ENCODE data around the gene GALP.
"Not testable (repeated sequence)": the region's sequence is repeated elsewhere in the genome, so short reads cannot be mapped to it uniquely, and the experiment has no call there.

The GALP gene

DNA sequence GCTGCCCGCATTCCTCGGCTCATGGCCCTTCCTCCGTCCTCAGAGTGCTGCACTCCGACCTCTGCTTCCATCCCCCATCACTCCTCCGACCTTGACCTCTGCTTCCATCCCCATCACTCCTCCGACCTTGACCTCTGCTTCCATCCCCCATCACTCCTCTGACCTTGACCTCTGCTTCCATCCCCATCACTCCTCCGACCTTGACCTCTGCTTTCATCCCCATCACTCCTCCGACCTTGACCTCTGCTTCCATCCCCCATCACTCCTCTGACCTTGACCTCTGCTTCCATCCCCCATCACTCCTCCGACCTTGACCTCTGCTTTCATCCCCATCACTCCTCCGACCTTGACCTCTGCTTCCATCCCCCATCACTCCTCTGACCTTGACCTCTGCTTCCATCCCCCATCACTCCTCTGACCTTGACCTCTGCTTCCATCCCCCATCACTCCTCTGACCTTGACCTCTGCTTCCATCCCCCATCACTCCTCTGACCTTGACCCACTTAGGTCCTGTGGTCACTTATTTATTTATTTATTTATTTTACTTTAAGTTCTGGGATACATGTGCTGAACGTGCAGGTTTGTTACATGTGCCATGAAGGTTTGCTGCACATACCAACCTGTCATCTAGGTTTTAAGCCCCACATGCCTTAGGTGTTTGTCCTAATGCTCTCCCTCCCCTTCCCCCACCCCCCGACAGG, 26.7 kb upstream of the GALP start:
- not testable (repeated sequence) for DNase-seq

DNA sequence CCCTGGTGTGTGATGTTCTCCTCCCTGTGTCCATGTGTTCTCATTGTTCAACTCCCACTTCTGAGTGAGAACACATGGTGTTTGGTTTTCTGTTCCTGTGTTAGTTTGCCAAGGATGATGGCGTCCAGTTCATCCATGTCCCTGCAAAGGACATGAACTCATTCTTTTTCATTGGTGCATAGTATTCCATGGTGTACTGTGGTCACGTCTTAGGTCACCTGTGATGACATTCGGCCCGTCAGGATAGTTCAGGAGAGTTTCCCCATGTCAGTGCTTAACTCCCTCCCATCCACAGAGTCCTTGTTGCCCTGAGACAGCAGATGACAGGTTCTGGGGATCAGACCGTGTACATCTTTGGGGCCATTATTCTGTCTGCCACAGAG, 26.2 kb upstream of the GALP start:
- no peak for DNase-seq

DNA sequence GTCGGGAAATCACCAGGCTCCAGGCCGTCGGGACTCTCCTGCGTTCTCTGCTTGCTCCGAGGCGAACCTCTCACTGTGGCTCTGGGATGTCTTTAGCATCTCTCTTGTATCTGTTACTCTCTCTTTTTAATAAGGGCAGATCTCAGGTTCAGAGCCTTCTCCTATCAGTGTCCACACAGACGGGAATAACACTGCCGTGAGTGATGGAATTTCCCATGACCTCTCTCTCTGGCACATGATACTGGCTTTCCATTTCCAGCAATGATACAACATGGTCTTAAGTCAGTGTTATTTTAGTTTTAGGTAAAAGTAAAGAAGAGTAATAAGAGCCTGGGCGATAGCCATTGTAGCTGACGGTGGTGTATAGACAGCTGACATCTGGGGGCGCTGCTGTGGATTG, 25.4 kb upstream of the GALP start:
- no peak for DNase-seq

DNA sequence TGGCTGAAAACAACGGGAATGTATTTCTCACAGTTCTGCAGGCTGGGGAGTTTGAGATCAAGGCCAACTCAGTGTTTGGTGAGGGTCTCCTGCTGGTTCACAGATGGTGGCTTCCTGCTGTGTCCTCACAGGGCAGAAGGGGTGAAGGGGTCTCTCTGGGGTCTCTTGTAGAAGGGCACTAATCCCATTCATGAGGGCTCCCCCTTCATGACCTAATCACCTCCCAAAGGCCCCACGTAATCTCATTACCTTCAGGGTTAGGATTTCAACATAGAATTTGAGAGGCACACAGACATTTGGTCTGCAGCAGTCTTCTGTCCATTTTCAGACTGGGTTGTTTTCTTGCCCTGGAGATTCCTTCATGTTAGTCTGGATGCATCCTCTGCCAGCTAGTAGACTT, 23.2 kb upstream of the GALP start:
- no peak for DNase-seq

DNA sequence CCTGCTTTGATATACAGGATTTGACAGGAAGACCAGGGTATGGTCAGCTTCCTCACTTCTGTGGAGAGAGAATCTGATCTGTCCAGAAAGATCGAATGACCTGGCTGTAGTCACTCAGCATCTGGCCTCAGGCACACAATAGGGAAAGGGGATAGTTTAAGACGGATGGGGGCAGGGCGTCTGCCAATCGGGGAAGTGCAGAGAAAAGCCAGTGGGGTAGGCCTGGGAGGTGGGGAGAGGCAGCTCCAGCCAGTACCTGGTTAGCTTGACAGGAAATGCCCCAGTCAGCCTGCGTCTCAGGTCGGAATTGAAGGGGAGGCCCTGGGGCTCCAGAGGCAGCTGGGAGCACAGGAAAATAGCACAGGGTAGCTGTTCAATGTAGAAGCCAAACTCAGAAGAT, 22.3 kb upstream of the GALP start:
- DNase-seq, result no peak

DNA sequence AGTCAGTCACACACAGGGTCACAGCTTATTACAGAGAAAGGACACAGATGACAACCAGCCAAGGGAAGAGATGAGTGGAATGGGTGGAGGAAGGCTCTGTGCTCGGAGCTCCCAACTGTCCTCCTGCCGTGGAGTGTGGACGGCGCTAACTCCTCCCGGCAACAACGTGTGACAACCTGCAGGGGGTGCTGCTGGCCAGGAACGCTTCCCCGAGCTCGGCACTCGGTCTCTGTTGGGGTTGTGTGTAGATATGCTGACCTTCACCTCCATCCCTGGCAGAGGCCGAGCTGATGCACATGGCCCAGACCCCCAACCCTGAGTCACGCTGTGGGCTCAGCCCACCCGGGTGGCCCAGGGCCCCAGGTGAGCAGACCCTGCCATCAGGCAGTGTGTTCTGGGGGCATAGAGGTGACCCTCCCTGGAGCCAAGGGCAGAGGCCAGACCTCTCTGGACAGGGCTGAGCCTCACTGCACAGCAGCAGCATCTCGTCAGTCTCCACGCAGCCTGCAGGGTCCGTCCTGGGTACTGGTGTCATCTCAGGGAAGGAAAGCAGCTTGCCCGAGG, 20.6 kb upstream of the GALP start:
- no peak for DNase-seq

DNA sequence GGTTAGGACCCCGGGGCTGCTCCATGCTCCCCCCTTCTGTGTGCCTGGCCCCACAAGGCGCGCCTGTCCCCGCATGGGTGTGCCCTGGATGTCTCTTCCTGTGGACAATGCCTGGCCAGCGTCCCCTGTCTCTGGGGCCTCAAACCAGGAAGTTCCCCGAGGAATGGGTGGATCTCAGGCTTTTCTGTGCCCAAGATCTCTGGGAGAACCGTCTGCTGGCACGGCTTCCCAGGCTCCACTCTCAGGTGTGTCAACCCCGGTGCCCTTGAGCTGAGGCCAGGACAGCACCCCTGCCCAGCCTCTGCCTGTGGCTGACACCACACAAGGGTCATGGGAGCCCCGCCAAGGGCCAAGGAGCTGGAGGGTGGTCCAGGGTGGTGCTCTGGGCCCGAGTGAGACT, 19.0 kb upstream of the GALP start:
- DNase-seq, result no peak

DNA sequence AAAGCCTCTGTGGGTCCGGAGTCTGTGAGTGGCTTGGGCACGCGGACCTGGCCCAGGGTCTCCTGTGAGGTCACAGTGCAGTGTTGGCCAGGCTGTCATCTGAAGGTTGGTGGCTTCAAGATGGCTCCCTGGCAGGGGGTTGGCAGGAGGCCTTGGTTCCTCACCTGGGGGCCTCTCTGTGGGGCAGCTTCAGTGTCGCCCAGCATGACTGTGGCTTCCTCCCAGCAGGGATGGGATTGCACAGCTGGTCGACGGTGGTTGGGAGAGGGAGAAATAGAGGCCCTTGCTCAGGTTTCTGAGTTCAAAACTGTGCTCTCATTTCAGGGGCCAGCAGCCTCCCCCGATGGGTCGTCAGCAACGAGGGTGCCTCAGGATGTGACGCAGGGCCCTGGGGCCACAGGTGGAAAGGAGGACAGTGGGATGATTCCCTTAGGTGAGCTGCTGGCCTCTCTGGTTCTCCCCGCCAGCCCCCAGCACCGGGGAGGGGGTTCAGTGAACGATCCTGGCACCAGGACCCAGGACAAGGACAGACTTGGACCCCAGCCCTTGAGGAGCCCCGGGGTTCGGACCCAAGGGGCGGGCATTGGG, 17.5 kb upstream of the GALP start:
- no peak for DNase-seq

DNA sequence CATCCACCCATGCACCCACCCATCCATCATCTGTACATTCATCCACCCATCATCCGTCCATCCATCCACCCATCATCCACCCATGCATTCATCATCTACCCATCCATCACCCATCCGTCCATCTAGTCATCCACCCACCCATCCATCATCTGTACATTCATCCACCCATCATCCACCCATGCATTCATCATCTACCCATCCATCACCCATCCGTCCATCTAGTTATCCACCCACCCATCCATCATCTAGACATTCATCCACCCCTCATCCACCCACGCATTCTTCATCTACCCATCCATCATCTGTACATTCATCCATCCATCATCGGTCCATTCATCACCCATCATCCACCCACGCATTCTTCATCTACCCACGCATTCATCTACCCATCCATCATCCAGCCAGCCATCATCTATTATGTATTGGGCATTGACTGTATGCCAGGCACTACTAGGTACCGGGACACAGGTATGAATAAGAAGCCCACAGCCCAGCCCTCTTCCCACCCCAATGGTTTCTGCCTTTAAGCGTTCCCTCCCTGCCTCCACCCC, 16.7 kb upstream of the GALP start:
- no peak for DNase-seq

DNA sequence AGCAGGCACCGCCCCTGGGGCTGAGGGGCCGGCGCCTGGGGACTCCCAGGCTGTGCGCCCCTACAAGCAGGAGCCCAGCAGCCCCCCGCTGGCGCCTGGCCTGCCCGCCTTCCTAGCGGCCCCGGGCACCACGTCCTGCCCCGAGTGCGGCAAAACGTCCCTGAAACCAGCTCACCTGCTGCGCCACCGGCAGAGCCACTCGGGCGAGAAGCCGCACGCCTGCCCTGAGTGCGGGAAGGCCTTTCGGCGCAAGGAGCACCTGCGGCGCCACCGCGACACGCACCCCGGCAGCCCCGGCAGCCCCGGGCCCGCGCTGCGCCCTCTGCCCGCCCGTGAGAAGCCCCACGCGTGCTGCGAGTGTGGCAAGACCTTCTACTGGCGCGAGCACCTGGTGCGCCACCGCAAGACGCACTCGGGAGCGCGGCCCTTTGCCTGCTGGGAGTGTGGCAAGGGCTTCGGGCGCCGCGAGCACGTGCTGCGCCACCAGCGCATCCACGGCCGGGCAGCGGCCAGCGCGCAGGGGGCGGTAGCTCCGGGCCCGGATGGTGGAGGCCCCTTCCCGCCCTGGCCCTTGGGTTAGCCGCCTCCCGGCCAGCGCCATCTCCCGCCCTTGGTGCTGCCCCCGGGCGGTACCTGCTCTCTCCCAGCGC, 16.1 kb upstream of the GALP start:
- no peak for DNase-seq

DNA sequence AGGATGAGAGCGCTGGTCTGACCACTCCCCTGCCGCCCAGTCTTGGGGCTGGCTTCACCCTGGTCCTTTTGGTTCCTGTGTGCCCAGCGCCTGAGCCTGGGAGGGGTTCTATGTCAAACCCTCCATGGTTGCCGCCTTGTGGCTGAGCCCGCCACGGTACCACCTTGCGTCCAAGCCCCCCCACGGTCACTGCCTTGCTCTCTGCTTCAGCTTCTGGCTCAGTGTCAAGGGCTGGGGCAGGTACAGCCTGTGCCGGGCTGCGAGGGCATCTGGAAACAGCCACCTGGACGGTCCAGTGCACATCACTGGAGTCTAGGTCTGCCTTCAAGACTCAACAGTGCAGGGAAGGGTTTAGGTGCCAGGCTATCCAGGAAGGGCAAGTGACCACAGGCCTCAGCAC, 14.3 kb upstream of the GALP start:
- DNase-seq, result no peak

DNA sequence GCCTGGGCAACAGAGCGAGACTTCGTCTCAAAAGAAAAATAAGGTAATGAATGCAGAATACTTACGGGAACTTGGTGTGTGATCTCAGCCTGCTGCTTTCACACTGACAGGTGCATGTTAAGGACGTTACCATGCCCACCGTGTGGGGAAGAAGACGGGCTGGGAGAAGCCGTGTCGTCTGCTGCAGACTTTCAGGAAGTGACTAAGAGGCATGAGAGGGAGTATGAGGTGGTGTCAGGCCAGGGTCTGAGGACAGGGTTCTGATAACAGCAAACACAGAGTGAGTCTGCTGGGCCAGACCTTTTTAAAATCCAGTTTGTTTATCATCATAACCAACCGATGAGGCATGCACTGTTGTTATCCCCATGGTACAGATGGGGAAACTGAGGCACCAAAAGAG, 13.6 kb upstream of the GALP start:
- DNase-seq, result no peak

DNA sequence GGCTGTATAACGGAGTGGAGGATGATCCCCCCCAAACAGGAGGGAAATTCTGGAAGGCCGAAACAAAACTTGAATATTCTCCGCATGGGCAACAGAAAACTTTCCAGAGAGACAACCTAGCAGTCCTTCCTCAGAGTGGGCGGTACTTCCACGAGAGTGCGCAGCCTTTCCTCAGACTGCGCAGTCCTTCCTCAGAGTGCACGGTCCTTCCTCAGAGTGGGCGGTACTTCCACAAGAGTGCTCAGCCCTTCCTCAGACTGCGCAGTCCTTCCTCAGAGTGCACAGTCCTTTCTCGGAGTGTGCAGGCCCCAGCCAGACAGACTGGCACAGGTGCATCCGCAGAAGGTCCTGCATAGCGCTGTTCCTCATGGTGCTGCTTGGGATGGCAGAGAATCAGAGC, 12.7 kb upstream of the GALP start:
- DNase-seq, result no peak

DNA sequence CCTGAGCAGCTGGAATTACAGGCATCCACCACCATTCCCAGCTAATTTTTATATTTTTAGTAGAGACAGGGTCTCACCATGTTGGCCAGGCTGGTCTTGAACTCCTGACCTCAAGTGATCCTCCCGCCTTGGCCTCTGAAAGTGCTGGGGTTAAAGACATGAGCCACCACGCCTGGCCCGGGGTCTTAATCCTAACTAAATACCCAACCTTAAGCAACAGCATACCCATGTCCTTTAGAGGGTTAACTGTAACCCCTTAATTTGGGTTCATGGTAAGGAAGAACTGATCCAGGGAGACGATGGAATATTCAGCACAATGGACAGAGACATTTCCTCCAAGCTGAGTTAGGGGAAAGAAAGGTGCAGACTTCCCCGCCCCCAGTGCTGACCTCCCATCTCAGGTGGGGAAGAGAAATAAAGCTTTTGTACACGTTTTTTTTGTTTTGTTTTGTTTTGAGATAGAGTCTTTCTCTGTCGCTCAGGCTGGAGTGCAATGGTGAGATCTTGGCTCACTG, 8.7 kb upstream of the GALP start:
- no peak for DNase-seq

DNA sequence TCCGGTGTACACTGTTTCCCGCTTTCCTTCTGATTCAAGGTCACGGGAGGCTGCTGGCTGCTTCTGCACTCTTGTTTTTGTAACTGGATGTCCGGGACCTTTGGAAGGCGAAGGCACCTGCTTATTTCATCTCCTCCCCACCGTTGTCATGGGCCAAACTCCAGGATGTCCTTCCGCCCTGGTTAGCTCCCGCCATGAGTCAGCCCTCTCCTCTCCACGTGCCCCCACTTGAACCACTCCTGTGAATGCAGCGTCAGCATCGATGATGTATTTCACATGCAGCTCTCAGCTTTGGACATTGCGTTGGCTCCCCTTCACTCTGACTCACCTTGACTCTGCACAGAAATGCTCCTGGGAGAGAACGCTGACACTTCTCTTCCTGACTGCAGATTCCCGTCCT, 5.5 kb upstream of the GALP start:
- no peak for DNase-seq

DNA sequence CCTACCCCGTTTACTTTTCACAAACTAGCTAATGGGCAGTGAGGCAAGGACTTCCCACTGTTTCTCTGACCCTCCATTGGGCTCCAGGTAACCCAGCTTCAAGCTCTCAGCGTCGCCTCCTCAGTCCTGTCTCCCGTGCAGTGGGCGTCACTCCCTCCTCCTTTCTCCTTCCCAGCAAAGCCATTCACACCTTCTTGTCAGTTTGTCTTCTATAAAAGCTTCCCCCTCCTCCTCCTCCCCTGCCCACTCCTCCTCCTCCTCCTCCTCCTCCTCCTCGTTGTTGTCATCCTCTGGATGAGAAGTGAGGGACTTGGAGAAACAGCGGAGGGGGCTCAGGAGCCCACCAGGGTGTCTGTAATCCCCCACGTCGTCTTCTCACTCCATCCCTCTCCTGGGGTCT, 1.7 kb upstream of the GALP start:
- no peak for DNase-seq

DNA sequence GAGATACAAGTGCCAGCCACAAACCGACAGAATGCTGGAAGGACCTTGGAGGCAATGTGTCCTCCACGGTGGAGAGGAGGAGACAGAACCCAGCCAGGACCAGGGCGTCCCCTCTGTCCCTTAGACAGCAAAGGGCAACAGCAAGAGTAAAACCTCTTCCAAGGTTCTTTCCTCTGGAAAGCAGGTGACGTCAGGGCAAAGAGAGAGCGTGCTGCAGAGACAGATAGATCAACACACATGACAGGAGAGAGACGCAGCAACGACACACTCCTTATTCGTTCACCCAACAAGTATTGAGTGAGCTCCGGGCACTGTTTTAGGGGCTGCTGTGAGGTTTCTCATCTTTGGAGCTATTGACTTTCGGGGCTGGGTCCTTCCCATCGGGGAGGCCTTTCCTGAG, 1.3 kb upstream of the GALP start:
- no peak for DNase-seq

DNA sequence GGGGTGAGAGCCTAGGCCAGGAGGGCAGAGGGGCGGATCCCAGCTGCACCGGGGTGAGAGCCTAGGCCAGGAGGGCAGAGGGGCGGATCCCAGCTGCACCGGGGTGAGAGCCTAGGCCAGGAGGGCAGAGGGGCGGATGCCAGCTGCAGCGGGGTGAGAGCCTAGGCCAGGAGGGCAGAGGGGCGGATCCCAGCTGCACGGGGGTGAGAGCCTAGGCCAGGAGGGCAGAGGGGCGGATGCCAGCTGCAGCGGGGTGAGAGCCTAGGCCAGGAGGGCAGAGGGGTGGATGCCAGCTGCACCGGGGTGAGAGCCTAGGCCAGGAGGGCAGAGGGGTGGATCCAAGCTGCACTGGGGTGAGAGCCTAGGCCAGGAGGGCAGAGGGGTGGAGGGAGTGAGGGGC, 502 bp downstream of the GALP start:
- DNase-seq, result not testable (repeated sequence)

DNA sequence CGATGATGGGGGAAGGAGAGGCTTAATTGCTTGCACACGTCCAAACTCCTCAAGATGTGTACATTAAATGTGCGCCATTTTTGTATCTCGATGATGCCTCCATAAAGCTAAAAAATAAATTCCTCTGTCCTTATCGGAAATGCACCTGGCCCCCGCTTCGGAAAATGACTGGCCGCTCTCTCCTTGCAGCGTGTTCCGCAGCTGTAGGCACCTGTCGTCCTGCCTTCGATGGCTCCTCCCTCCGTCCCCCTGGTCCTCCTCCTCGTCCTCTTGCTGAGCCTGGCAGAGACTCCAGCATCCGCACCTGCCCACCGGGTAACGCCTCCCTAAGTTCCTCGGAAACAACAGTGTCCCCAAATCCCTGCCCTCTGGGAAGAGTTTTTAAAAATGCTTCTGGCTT, 1.1 kb downstream of the GALP start:
- no peak for DNase-seq

DNA sequence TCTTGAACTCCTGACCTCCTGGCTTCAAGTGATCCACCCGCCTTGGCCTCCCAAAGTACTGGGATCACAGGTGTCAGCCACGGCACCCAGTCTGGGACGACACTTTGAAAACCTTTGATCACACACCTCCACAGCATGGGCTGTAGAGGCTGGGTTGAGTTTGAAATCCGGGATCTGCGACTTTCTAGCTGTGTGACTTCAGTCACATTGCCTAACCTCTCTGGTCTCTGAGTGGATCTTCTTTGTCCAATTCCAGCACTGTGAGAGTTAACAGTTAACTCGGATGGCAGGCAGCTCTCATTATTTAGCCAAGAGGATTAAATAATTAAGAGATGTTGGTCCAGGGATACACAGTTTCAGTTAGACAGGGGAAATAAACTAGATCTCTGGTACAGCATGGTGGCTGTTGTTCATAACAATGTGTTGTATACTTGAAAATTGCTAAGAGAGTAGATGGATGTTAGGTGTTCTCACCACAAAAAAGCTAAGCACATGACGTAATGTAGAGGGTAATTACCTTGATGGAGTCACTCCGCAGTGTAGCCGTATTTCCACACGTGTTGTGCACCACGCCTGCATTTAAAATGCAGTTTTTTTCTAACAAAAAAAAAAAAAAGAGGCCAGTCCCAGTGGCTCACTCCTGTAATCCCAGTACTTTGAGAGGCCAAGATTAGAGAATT, 1.9 kb downstream of the GALP start:
- DNase-seq, result no peak

DNA sequence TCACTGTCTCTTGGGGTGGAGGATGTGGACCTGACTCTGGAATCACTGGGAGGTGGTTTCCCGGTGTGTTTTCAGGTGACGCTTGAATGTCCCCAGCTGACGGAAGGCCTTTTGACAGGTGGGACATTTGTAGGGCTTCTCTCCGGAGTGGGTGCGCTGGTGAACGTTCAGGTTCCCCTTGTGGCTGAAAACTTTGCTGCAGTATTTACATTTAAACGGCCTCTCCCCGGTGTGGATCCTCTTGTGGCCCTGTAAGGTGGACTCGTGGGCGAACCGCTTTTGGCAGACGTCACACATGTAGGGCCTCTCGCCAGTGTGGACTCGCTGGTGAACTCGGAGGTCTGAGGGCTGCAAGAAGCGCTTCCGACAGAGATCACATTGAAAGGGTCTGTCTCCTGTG, 14.0 kb downstream of the GALP start:
- no peak for DNase-seq

DNA sequence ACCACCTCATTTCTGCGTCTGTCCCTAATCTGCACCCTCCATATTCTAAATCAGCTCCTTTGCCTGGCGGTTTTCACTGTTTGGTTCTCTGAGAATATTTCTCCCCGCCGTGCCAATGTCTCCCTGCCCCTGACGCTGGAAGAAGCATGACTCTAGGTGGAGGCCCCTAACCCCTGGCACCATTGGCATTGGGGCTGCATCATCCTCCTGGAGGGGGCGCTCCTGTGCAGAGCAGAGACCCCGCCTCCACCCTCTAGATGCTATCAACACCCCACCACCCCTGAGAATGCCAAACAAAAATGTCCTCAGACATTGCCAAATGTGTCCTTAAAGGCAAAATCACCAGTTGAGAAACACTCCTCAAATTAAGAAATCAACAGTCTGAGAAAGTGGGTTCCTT, 15.3 kb downstream of the GALP start:
- no peak for DNase-seq

DNA sequence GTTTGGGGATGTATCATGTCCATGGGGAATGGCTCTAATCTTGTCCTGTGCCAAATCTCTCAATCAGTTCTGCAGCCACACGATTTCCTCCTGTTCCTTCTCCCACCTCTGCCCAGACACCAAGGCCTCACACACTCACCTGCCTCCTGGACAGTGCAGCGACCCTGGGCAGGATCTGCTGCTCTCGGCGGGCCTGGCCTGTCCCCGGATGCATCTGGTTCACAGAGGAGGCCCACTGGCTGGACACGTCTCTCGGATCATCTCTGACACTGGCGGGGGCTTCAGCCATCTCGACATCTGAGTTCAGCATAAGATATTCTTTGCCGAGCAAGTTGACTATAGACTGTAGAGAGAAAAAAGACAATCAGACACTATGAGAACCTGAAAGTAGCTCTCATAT, 15.9 kb downstream of the GALP start:
- DNase-seq, result no peak
